OCI-LY1 (cell line): ENCODE measurements around the gene MRPL40.

Experiments used
- H2AFZ ChIP-seq: fragments of 200-600 bp; sonication (generic), shearing (Covaris generic); 2 replicates; pipeline ENCODE4 v1.6.0; 2014; ENCODE audit warnings: antibody characterized with exemption, mild to moderate bottlenecking, low read length
- H3F3A ChIP-seq: fragments of 200-600 bp; sonication (generic), shearing (Covaris generic); 2 replicates; pipeline ENCODE4 v1.6.0; 2014; ENCODE audit warnings: mild to moderate bottlenecking, antibody characterized with exemption, low read length, moderate library complexity; ENCODE audit not compliant: insufficient read depth
- H3K27ac ChIP-seq: fragments of 200-600 bp; sonication (generic); 2 replicates; pipeline ENCODE4 v1.5.1; 2014; ENCODE audit warnings: low read length, mixed run types, mild to moderate bottlenecking, low read depth; ENCODE audit not compliant: poor library complexity, severe bottlenecking
- H3K27me3 ChIP-seq: fragments of 200-600 bp; sonication (generic); 2 replicates; pipeline ENCODE4 v1.6.0; 2014; ENCODE audit warnings: antibody characterized with exemption, mild to moderate bottlenecking, low read length, moderate library complexity; ENCODE audit not compliant: insufficient read depth
- H3K36me3 ChIP-seq: fragments of 200-600 bp; sonication (generic); 2 replicates; pipeline ENCODE4 v1.6.1; 2014; ENCODE audit warnings: mild to moderate bottlenecking, antibody characterized with exemption, low read length, moderate library complexity, mixed read lengths; ENCODE audit not compliant: insufficient read depth
- H3K4me1 ChIP-seq: fragments of 200-600 bp; sonication (generic); 2 replicates; pipeline ENCODE4 v1.5.1; 2014; ENCODE audit warnings: mild to moderate bottlenecking, low read length, moderate library complexity; ENCODE audit not compliant: insufficient read depth, severe bottlenecking
- H3K4me2 ChIP-seq: fragments of 200-600 bp; sonication (generic), shearing (Covaris generic); 2 replicates; pipeline ENCODE4 v1.6.1; 2014; ENCODE audit warnings: low read length
- H3K4me3 ChIP-seq: fragments of 200-600 bp; sonication (generic); 2 replicates; pipeline ENCODE4 v1.5.1; 2014; ENCODE audit warnings: low read length, low read depth, mild to moderate bottlenecking, mixed read lengths; ENCODE audit not compliant: poor library complexity, severe bottlenecking
- H3K79me2 ChIP-seq: fragments of 200-600 bp; shearing (Covaris generic); 2 replicates; pipeline ENCODE4 v1.6.1; 2016; ENCODE audit warnings: mixed run types, low read length, mixed read lengths; ENCODE audit not compliant: insufficient read depth
- H3K9ac ChIP-seq: fragments of 200-600 bp; sonication (generic), shearing (Covaris generic); 2 replicates; pipeline ENCODE4 v1.6.1; 2014; ENCODE audit warnings: mild to moderate bottlenecking, low read length, mixed read lengths
- H3K9me2 ChIP-seq: fragments of 200-600 bp; sonication (generic), shearing (Covaris generic); 2 replicates; pipeline ENCODE4 v1.6.1; 2014; ENCODE audit warnings: low read depth, mild to moderate bottlenecking, low read length, mixed read lengths
- H3K9me3 ChIP-seq: fragments of 200-600 bp; shearing (Covaris generic); 2 replicates; pipeline ENCODE4 v1.6.1; 2014; ENCODE audit warnings: low read length, mixed read lengths
- H4K20me1 ChIP-seq: fragments of 200-600 bp; sonication (generic), shearing (Covaris generic); 2 replicates; pipeline ENCODE4 v1.6.0; 2016; ENCODE audit warnings: mild to moderate bottlenecking, low read length; ENCODE audit not compliant: insufficient read depth
- EZH2 ChIP-seq: fragments of 200-600 bp; sonication (generic), shearing (Covaris generic); IDR thresholded peaks from 2 replicates; pipeline ENCODE4 v1.8.0; 2017; ENCODE audit warnings: borderline replicate concordance, mixed run types, mild to moderate bottlenecking, antibody characterized with exemption, low read length, moderate library complexity, mixed read lengths
- TF ChIP-seq, protein P1 (sequence below): fragments of 200-600 bp; sonication (generic), shearing (Covaris generic); IDR thresholded peaks from 2 replicates; pipeline ENCODE4 v1.5.1; 2017; ENCODE audit warnings: mild to moderate bottlenecking, antibody characterized with exemption, low read length, moderate library complexity, mixed read lengths

MRPL40 gene

DNA sequence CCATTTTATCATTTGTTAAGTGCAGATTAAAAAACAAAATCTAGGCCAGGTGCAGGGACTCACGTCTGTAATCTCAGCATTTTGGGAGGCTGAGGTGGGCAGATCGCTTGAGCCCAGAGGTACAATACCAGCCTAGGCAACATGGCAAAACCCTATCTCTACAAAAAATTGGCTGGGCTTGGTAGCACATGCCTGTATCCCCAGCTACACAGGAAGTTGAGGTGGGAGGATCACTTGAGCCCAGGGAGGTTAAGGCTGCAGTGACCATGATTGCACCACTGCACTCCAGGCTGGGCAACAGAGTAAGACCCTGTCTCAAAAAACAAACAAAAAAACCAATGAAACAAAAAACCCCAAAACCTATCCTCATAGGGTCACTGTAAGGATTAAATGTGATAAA lies 33.7 kb upstream of the MRPL40 start:
- TF ChIP-seq, protein P1, sequence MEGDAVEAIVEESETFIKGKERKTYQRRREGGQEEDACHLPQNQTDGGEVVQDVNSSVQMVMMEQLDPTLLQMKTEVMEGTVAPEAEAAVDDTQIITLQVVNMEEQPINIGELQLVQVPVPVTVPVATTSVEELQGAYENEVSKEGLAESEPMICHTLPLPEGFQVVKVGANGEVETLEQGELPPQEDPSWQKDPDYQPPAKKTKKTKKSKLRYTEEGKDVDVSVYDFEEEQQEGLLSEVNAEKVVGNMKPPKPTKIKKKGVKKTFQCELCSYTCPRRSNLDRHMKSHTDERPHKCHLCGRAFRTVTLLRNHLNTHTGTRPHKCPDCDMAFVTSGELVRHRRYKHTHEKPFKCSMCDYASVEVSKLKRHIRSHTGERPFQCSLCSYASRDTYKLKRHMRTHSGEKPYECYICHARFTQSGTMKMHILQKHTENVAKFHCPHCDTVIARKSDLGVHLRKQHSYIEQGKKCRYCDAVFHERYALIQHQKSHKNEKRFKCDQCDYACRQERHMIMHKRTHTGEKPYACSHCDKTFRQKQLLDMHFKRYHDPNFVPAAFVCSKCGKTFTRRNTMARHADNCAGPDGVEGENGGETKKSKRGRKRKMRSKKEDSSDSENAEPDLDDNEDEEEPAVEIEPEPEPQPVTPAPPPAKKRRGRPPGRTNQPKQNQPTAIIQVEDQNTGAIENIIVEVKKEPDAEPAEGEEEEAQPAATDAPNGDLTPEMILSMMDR: no peak
- TF ChIP-seq EZH2: no peak
- H3K4me3 ChIP-seq: no peak overlapping the region
- H3K27ac ChIP-seq: no peak overlapping the region
- H3K9me2 ChIP-seq: no peaks in the 10 kb centered on the region
- no peak overlapping the region for H3K4me2 ChIP-seq
- no peaks in the 10 kb centered on the region for H3K4me1 ChIP-seq
- no peaks in the 10 kb centered on the region for H3K27me3 ChIP-seq
- H4K20me1 ChIP-seq: no peaks in the 10 kb centered on the region
- H3K79me2 ChIP-seq: no peaks in the 10 kb centered on the region
- no peak overlapping the region for H3K9ac ChIP-seq
- H2AFZ ChIP-seq: no peak overlapping the region
- no peaks in the 10 kb centered on the region for H3K9me3 ChIP-seq
- peaks cover 90% of the 10 kb centered on the region for H3K36me3 ChIP-seq
- no peaks in the 10 kb centered on the region for H3F3A ChIP-seq

DNA sequence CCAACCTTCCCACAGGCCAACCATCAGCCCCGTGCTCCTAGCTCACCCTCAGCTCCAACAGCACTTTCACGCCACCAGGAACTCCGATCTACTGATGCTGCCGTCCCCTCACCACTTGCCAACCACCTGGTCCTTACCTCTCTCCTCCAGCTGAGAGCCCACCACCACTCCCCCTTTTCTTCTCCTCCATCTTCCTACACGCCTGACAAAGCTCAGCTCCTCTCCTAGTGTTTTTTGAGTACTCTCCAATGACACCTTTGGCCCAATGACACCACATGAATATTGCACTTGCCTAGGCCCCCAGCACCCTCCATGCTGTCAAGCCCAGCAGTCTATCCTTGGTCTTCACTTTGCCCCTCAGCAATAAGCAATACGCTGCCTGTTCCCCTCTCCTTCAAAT lies 31.5 kb upstream of the MRPL40 start:
- no peaks in the 10 kb centered on the region for H3K27me3 ChIP-seq

DNA sequence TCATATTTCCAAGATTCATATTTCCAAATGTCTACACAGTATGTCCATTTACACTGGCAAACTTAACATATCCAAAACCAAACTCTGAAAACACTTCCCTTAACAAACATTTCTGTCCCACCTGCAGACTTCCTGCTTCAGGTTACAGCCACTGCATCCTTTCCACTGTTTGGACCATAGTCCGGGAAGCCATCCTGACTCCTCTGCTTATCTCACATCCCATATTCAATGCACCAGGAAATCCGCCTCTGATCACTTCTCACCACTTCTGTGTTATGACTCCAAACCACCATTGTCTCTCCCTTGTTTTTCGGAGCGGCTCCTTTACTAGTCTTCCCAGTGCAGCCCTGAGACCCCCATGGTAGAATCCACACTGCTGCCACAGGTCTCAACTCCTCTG lies 30.9 kb upstream of the MRPL40 start:
- TF ChIP-seq, protein P1: no peak
- no peak for TF ChIP-seq EZH2
- peaks cover 89% of the 10 kb centered on the region for H3K36me3 ChIP-seq

More for the DNA sequence above, 31.5 kb upstream of the MRPL40 start:
- H3K27ac ChIP-seq: no peak overlapping the region
- H3K4me1 ChIP-seq: no peaks in the 10 kb centered on the region
- H3K9me3 ChIP-seq: no peaks in the 10 kb centered on the region
- no peak overlapping the region for H3K4me2 ChIP-seq
- no peak overlapping the region for H3K9ac ChIP-seq
- H2AFZ ChIP-seq: no peak overlapping the region
- no peaks in the 10 kb centered on the region for H3K79me2 ChIP-seq
- no peaks in the 10 kb centered on the region for H3F3A ChIP-seq
- H3K4me3 ChIP-seq: no peak overlapping the region
- peaks cover 88% of the 10 kb centered on the region for H3K36me3 ChIP-seq
- no peaks in the 10 kb centered on the region for H3K9me2 ChIP-seq
- TF ChIP-seq, protein P1: no peak
- TF ChIP-seq EZH2: no peak
- H4K20me1 ChIP-seq: no peaks in the 10 kb centered on the region

More for the DNA sequence above, 30.9 kb upstream of the MRPL40 start:
- no peak overlapping the region for H3K27ac ChIP-seq
- no peak overlapping the region for H3K4me3 ChIP-seq
- H3K4me1 ChIP-seq: no peaks in the 10 kb centered on the region
- no peaks in the 10 kb centered on the region for H3K9me3 ChIP-seq
- no peaks in the 10 kb centered on the region for H3K27me3 ChIP-seq
- no peaks in the 10 kb centered on the region for H3K79me2 ChIP-seq
- H2AFZ ChIP-seq: no peak overlapping the region
- H4K20me1 ChIP-seq: no peaks in the 10 kb centered on the region
- H3K9ac ChIP-seq: no peak overlapping the region
- H3K4me2 ChIP-seq: no peak overlapping the region
- H3K9me2 ChIP-seq: no peaks in the 10 kb centered on the region
- H3F3A ChIP-seq: no peaks in the 10 kb centered on the region
